Vagina (tissue), 2 donors: ENCODE measurements around the gene PCSK1.
"Not testable (repeated sequence)": the region's sequence is repeated elsewhere in the genome, so short reads cannot be mapped to it uniquely, and the experiment has no call there.

Experiments
- POLR2AphosphoS5 ChIP-seq, 2 donors: sonication (generic); formaldehyde crosslinking; IDR thresholded peaks; one replicate each; pipeline ENCODE4 v1.9.0; 2017; ENCODE audit warnings: antibody characterized with exemption in 2 of 2, mild to moderate bottlenecking in 2 of 2, low read depth in 1 of 2; ENCODE audit not compliant: insufficient read depth in 1 of 2
- TF ChIP-seq, protein P1 (sequence below), 3 experiments: fragments of 450-650 bp in 2 of 3; fragments of 200-600 bp in 1 of 3; sonication (generic) in 1 of 3; IDR thresholded peaks; one replicate each; pipeline ENCODE4 v1.5.1; 2017 to 2019; ENCODE audit warnings: antibody characterized with exemption in 3 of 3, mild to moderate bottlenecking in 2 of 3, moderate library complexity in 2 of 3

DNA sequence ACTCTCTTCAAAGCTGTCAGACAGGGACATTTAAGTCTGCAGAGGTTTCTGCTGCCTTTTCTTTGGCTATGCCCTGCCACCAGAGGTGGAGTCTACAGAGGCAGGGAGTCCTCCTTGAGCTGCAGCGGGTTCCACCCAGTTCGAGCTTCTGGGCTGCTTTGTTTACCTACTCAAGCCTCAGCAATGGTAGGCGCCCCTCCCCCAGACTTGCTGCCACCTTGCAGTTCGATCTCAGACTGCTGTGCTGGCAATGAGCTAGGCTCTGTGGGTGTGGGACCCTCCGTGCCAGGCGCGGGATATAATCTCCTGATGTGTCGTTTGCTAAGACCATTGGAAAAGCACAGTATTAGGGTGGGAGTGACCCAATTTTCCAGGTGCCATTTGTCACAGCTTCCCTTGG is 65.7 kb downstream of the PCSK1 start:
- TF ChIP-seq, protein P1, sequence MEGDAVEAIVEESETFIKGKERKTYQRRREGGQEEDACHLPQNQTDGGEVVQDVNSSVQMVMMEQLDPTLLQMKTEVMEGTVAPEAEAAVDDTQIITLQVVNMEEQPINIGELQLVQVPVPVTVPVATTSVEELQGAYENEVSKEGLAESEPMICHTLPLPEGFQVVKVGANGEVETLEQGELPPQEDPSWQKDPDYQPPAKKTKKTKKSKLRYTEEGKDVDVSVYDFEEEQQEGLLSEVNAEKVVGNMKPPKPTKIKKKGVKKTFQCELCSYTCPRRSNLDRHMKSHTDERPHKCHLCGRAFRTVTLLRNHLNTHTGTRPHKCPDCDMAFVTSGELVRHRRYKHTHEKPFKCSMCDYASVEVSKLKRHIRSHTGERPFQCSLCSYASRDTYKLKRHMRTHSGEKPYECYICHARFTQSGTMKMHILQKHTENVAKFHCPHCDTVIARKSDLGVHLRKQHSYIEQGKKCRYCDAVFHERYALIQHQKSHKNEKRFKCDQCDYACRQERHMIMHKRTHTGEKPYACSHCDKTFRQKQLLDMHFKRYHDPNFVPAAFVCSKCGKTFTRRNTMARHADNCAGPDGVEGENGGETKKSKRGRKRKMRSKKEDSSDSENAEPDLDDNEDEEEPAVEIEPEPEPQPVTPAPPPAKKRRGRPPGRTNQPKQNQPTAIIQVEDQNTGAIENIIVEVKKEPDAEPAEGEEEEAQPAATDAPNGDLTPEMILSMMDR (IDR thresholded peaks at IDR 0.05): not testable (repeated sequence)
- TF ChIP-seq POLR2AphosphoS5 (IDR thresholded peaks at IDR 0.05; ENCODE audit: insufficient read depth in 1 of 2, low read depth in 1 of 2): not testable (repeated sequence)
